Neutrophil (primary cell): ENCODE data around the gene PLXNA4.

Experiments used
- H3K27ac ChIP-seq: fragments of 200-600 bp; sonication (generic); 2 replicates; pipeline ENCODE4 v1.5.1; 2016; ENCODE audit warnings: mild to moderate bottlenecking, moderate library complexity
- H3K27me3 ChIP-seq: fragments of 200-600 bp; sonication (generic); 2 replicates; pipeline ENCODE4 v1.6.0; 2016; ENCODE audit warnings: mild to moderate bottlenecking
- H3K36me3 ChIP-seq: fragments of 200-600 bp; sonication (generic); 2 replicates; pipeline ENCODE4 v1.5.1; 2017
- H3K4me1 ChIP-seq, 2 experiments: fragments of 200-600 bp in 1 of 2; sonication (generic) in 1 of 2; 1 replicate in 1 of 2; 2 replicates in 1 of 2; pipeline versions ENCODE4 v1.5.1 to v1.6.1; 2013 to 2016; ENCODE audit warnings: low read depth in 1 of 2, low read length in 1 of 2, mild to moderate bottlenecking in 1 of 2, moderate library complexity in 1 of 2; ENCODE audit not compliant: control insufficient read depth in 1 of 2, insufficient read depth in 1 of 2
- H3K4me3 ChIP-seq, 2 experiments: fragments of 200-600 bp in 1 of 2; sonication (generic) in 1 of 2; 1 replicate in 1 of 2; 2 replicates in 1 of 2; pipeline ENCODE4 v1.5.1; 2013 to 2016; ENCODE audit warnings: low read depth in 1 of 2, low read length in 1 of 2, mild to moderate bottlenecking in 1 of 2, moderate library complexity in 1 of 2
- H3K9me3 ChIP-seq: fragments of 200-600 bp; sonication (generic); 2 replicates; pipeline ENCODE4 v1.5.1; 2016
- CTCF ChIP-seq: fragments of 200-600 bp; sonication (generic); IDR thresholded peaks from 2 replicates; pipeline ENCODE4 v1.5.1; 2016; ENCODE audit warnings: antibody characterized with exemption

PLXNA4 gene

GRCh38 chr7:132232406-132232805 is 343.9 kb downstream of the PLXNA4 start:
- Histone ChIP-seq H3K9me3 (no peaks in the 10 kb centered on the region), H3K27ac (no peak overlapping the region), H3K27me3 (no peaks in the 10 kb centered on the region), H3K36me3 (no peaks in the 10 kb centered on the region), H3K4me3 (no peak overlapping the region), H3K4me1 (no peaks in the 10 kb centered on the region)
- TF ChIP-seq CTCF = no peak

- no peaks in the 10 kb centered on the region for H3K27me3 ChIP-seq
- H3K4me3 ChIP-seq = no peak overlapping the region
- H3K27ac ChIP-seq = no peak overlapping the region
- H3K4me1 ChIP-seq = no peaks in the 10 kb centered on the region
- no peaks in the 10 kb centered on the region for H3K9me3 ChIP-seq
- TF ChIP-seq CTCF = no peak
- no peaks in the 10 kb centered on the region for H3K36me3 ChIP-seq
Measured at GRCh38 chr7:132230462-132230861, 345.8 kb downstream of the PLXNA4 start.

GRCh38 chr7:132228240-132228639 is 348.0 kb downstream of the PLXNA4 start:
- Histone ChIP-seq H3K36me3 (no peaks in the 10 kb centered on the region), H3K27me3 (no peaks in the 10 kb centered on the region)
- TF ChIP-seq CTCF = no peak

GRCh38 chr7:132226957-132227290 is 349.3 kb downstream of the PLXNA4 start:
- Histone ChIP-seq H3K36me3 (no peaks in the 10 kb centered on the region), H3K9me3 (no peaks in the 10 kb centered on the region), H3K27ac (no peak overlapping the region), H3K4me1 (no peaks in the 10 kb centered on the region), H3K4me3 (no peak overlapping the region), H3K27me3 (no peaks in the 10 kb centered on the region)
- TF ChIP-seq CTCF = no peak

More at GRCh38 chr7:132228240-132228639, 348.0 kb downstream of the PLXNA4 start:
- Histone ChIP-seq H3K4me3 (no peak overlapping the region), H3K27ac (no peak overlapping the region), H3K9me3 (no peaks in the 10 kb centered on the region), H3K4me1 (no peaks in the 10 kb centered on the region)

GRCh38 chr7:132226046-132226956 is 350.0 kb downstream of the PLXNA4 start:
- no peak for TF ChIP-seq CTCF
- H3K4me3 ChIP-seq = no peak overlapping the region
- H3K36me3 ChIP-seq = no peaks in the 10 kb centered on the region

More at GRCh38 chr7:132226046-132226956, 350.0 kb downstream of the PLXNA4 start:
- Histone ChIP-seq H3K9me3 (no peaks in the 10 kb centered on the region), H3K27ac (no peak overlapping the region), H3K4me1 (no peaks in the 10 kb centered on the region), H3K27me3 (no peaks in the 10 kb centered on the region)
